Stomach (tissue), 4 donors: ENCODE measurements around the gene ACKR3.

Source experiments
- CTCF ChIP-seq, 7 experiments: fragments of 450-650 bp in 4 of 7; fragments of 200-600 bp in 3 of 7; sonication (generic) in 3 of 7; IDR thresholded peaks; one replicate each; pipeline ENCODE4 v1.5.1; 2016 to 2019; ENCODE audit warnings: antibody characterized with exemption in 7 of 7, control low read depth in 2 of 7, mild to moderate bottlenecking in 1 of 7
- POLR2A ChIP-seq, 4 donors: fragments of 450-650 bp; IDR thresholded peaks; one replicate each; pipeline ENCODE4 v1.6.1; 2016; ENCODE audit warnings: antibody characterized with exemption in 4 of 4, control low read depth in 2 of 4, mild to moderate bottlenecking in 1 of 4, moderate library complexity in 1 of 4
- POLR2AphosphoS5 ChIP-seq, 3 donors: sonication (generic); formaldehyde crosslinking; IDR thresholded peaks; one replicate each; pipeline ENCODE4 v1.6.1; 2016; ENCODE audit warnings: antibody characterized with exemption in 3 of 3

- TF ChIP-seq POLR2AphosphoS5 (IDR thresholded peaks at IDR 0.05) (no peak), CTCF (IDR thresholded peaks at IDR 0.05) (no peak), POLR2A (IDR thresholded peaks at IDR 0.05) (no peak)
Observed at GRCh38 chr2:236571145-236571544, 1.5 kb downstream of the ACKR3 start.
